Trophoblast cell (in vitro differentiated cells and primary cell): ENCODE results near the gene PARN.

Experiments
- DNase-seq, 2 donors: peaks; one replicate each; pipeline ENCODE4 v3.0.0-alpha.2; 2016
- H2AFZ ChIP-seq: 2 replicates; pipeline ENCODE4 v1.6.1; 2013; ENCODE audit warnings: low read length, moderate library complexity, mild to moderate bottlenecking; ENCODE audit not compliant: insufficient read depth, poor library complexity
- H2AK5ac ChIP-seq: 2 replicates; pipeline ENCODE4 v1.6.1; 2013; ENCODE audit warnings: mild to moderate bottlenecking, low read length
- H2BK120ac ChIP-seq: 2 replicates; pipeline ENCODE4 v1.6.1; 2013; ENCODE audit warnings: low read length, mild to moderate bottlenecking, moderate library complexity; ENCODE audit not compliant: insufficient read depth, poor library complexity
- H2BK12ac ChIP-seq: 2 replicates; pipeline ENCODE4 v1.6.1; 2013; ENCODE audit warnings: mild to moderate bottlenecking, low read length, moderate library complexity
- H2BK5ac ChIP-seq: 2 replicates; pipeline ENCODE4 v1.6.1; 2013; ENCODE audit warnings: low read length, low read depth, moderate library complexity, mild to moderate bottlenecking; ENCODE audit not compliant: poor library complexity
- H3K14ac ChIP-seq: 2 replicates; pipeline ENCODE4 v1.6.1; 2013; ENCODE audit warnings: mild to moderate bottlenecking, low read length
- H3K18ac ChIP-seq: 2 replicates; pipeline ENCODE4 v1.6.1; 2013; ENCODE audit warnings: mild to moderate bottlenecking, low read length
- H3K23ac ChIP-seq: 2 replicates; pipeline ENCODE4 v1.6.1; 2013; ENCODE audit warnings: low read length
- H3K27ac ChIP-seq: 2 replicates; pipeline ENCODE4 v1.5.1; 2013; ENCODE audit warnings: low read depth, mild to moderate bottlenecking, inconsistent platforms, low read length, moderate library complexity
- H3K27me3 ChIP-seq: 2 replicates; pipeline ENCODE4 v1.6.1; 2013; ENCODE audit warnings: inconsistent platforms, mild to moderate bottlenecking, low read length, moderate library complexity; ENCODE audit not compliant: insufficient read depth
- H3K36me3 ChIP-seq, 2 experiments: 1 replicate in 1 of 2; 2 replicates in 1 of 2; pipeline ENCODE4 v1.6.1; 2013; ENCODE audit warnings: low read length in 2 of 2, mild to moderate bottlenecking in 2 of 2, moderate library complexity in 1 of 2; ENCODE audit not compliant: insufficient read depth in 2 of 2, control insufficient read depth in 1 of 2
- H3K4ac ChIP-seq: 2 replicates; pipeline ENCODE4 v1.6.1; 2013; ENCODE audit warnings: low read depth, mild to moderate bottlenecking, low read length, moderate library complexity
- H3K4me1 ChIP-seq, 2 experiments: 1 replicate in 1 of 2; 2 replicates in 1 of 2; pipeline ENCODE4 v1.6.1; 2013; ENCODE audit warnings: low read length in 2 of 2, mild to moderate bottlenecking in 2 of 2, moderate library complexity in 1 of 2; ENCODE audit not compliant: insufficient read depth in 2 of 2, control insufficient read depth in 1 of 2
- H3K4me2 ChIP-seq: 2 replicates; pipeline ENCODE4 v1.6.1; 2013; ENCODE audit warnings: inconsistent platforms, mild to moderate bottlenecking, low read length, moderate library complexity
- H3K4me3 ChIP-seq: 2 replicates; pipeline ENCODE4 v1.5.1; 2013; ENCODE audit warnings: mild to moderate bottlenecking, low read depth, low read length, inconsistent platforms
- H3K79me1 ChIP-seq: one replicate; pipeline ENCODE4 v1.6.1; 2013; ENCODE audit warnings: low read length
- H3K79me2 ChIP-seq: 2 replicates; pipeline ENCODE4 v1.6.1; 2013; ENCODE audit warnings: low read length, mild to moderate bottlenecking; ENCODE audit not compliant: control insufficient read depth, insufficient read depth, poor library complexity
- H3K9ac ChIP-seq: 2 replicates; pipeline ENCODE4 v1.6.1; 2013; ENCODE audit warnings: mild to moderate bottlenecking, low read length
- H3K9me3 ChIP-seq: 2 replicates; pipeline ENCODE4 v1.6.1; 2013; ENCODE audit warnings: low read depth, mild to moderate bottlenecking, control low read depth, inconsistent platforms, low read length; ENCODE audit not compliant: insufficient read depth
- H4K12ac ChIP-seq: 2 replicates; pipeline ENCODE4 v1.6.1; 2013; ENCODE audit warnings: low read depth, mild to moderate bottlenecking, low read length, moderate library complexity
- H4K8ac ChIP-seq: 2 replicates; pipeline ENCODE4 v1.6.1; 2013; ENCODE audit warnings: low read depth, mild to moderate bottlenecking, low read length, moderate library complexity
- H4K91ac ChIP-seq: one replicate; pipeline ENCODE4 v1.6.1; 2013; ENCODE audit warnings: low read depth, mild to moderate bottlenecking, low read length, moderate library complexity
- WGBS: extraction: QIAGEN DNeasy Blood & Tissue Kit; methylation state at CpG from one replicate; pipeline ENCODE4 v1.1.7; 2013; ENCODE audit warnings: missing lambda C conversion rate; ENCODE audit not compliant: insufficient read length, insufficient coverage; ENCODE audit errors: extremely low coverage; 5-methylcytosine and 5-hydroxymethylcytosine counted together

The PARN gene

GRCh38 chr16:14560523-14560922, 69.5 kb downstream of the PARN start:
- Histone ChIP-seq H4K91ac (no peak overlapping the region), H4K12ac (no peak overlapping the region), H2AK5ac (no peak overlapping the region), H3K23ac (no peak overlapping the region), H3K18ac (no peak overlapping the region), H3K9me3 (no peaks in the 10 kb centered on the region), H3K14ac (no peak overlapping the region), H3K4me3 (no peak overlapping the region), H2AFZ (no peak overlapping the region), H3K4me2 (no peak overlapping the region), H2BK12ac (no peak overlapping the region), H3K9ac (no peak overlapping the region), H2BK120ac (no peak overlapping the region), H3K4me1 (no peaks in the 10 kb centered on the region), H3K27me3 (no peaks in the 10 kb centered on the region), H3K79me2 (no peaks in the 10 kb centered on the region), H3K79me1 (no peaks in the 10 kb centered on the region), H3K36me3 (peaks cover 0 to 2% of the 10 kb centered on the region in 2 experiments), H3K4ac (no peak overlapping the region), H4K8ac (no peak overlapping the region), H3K27ac (no peak overlapping the region), H2BK5ac (no peak overlapping the region)
- no peak for DNase-seq
- no CpG with 5 or more reads among the region's 7 CpGs for WGBS

- no CpG with 5 or more reads among the region's 8 CpGs for WGBS
- Histone ChIP-seq H3K14ac (no peak overlapping the region), H2AK5ac (no peak overlapping the region), H3K4me2 (no peak overlapping the region), H4K91ac (no peak overlapping the region), H3K9me3 (no peaks in the 10 kb centered on the region), H3K79me2 (no peaks in the 10 kb centered on the region), H3K18ac (no peak overlapping the region), H4K8ac (no peak overlapping the region), H2BK12ac (no peak overlapping the region), H3K9ac (no peak overlapping the region), H3K4me3 (no peak overlapping the region), H3K4me1 (no peaks in the 10 kb centered on the region), H3K4ac (no peak overlapping the region), H3K79me1 (no peaks in the 10 kb centered on the region), H2BK5ac (no peak overlapping the region), H3K27me3 (no peaks in the 10 kb centered on the region), H2AFZ (no peak overlapping the region), H2BK120ac (no peak overlapping the region), H3K36me3 (peaks cover 0 to 2% of the 10 kb centered on the region in 2 experiments), H4K12ac (no peak overlapping the region), H3K27ac (no peak overlapping the region), H3K23ac (no peak overlapping the region)
- DNase-seq = peak in 1 of 2 donors; percentile 35
These were observed 70.2 kb downstream of the PARN start for GRCh38 chr16:14559809-14560241.

- Histone ChIP-seq H4K8ac (no peak overlapping the region), H3K9ac (no peak overlapping the region), H3K79me2 (no peaks in the 10 kb centered on the region), H3K14ac (no peak overlapping the region), H3K4me3 (no peak overlapping the region), H3K4me1 (no peaks in the 10 kb centered on the region), H3K23ac (no peak overlapping the region), H4K91ac (no peak overlapping the region), H3K27ac (no peak overlapping the region), H2BK12ac (no peak overlapping the region), H3K4me2 (no peak overlapping the region), H3K79me1 (no peaks in the 10 kb centered on the region), H3K4ac (no peak overlapping the region), H2BK120ac (no peak overlapping the region), H2AFZ (no peak overlapping the region), H4K12ac (no peak overlapping the region), H2AK5ac (no peak overlapping the region), H2BK5ac (no peak overlapping the region), H3K36me3 (peaks cover 5 to 6% of the 10 kb centered on the region in 2 experiments), H3K18ac (no peak overlapping the region), H3K9me3 (no peaks in the 10 kb centered on the region), H3K27me3 (no peaks in the 10 kb centered on the region)
- DNase-seq = no peak
- WGBS = no CpG with 5 or more reads among the region's 4 CpGs
These were observed 76.6 kb downstream of the PARN start for GRCh38 chr16:14553447-14553846.

- H3K4me1 ChIP-seq = no peaks in the 10 kb centered on the region
- WGBS = no CpG with 5 or more reads among the region's 5 CpGs
- no peak overlapping the region for H4K12ac ChIP-seq
- no peaks in the 10 kb centered on the region for H3K27me3 ChIP-seq
- H3K79me1 ChIP-seq = no peaks in the 10 kb centered on the region
- H3K36me3 ChIP-seq = peaks cover 6 to 11% of the 10 kb centered on the region in 2 experiments
- no peak for DNase-seq
- no peak overlapping the region for H2BK5ac ChIP-seq
- H3K4me3 ChIP-seq = no peak overlapping the region
- H3K9me3 ChIP-seq = no peaks in the 10 kb centered on the region
- no peaks in the 10 kb centered on the region for H3K79me2 ChIP-seq
- H3K4me2 ChIP-seq = no peak overlapping the region
- H3K4ac ChIP-seq = no peak overlapping the region
- H3K9ac ChIP-seq = no peak overlapping the region
- H3K23ac ChIP-seq = no peak overlapping the region
- H4K91ac ChIP-seq = no peak overlapping the region
- H3K27ac ChIP-seq = no peak overlapping the region
- no peak overlapping the region for H3K18ac ChIP-seq
- H4K8ac ChIP-seq = no peak overlapping the region
- H2BK12ac ChIP-seq = no peak overlapping the region
- H2AFZ ChIP-seq = no peak overlapping the region
- no peak overlapping the region for H2BK120ac ChIP-seq
- no peak overlapping the region for H2AK5ac ChIP-seq
- no peak overlapping the region for H3K14ac ChIP-seq
These were observed 80.3 kb downstream of the PARN start for GRCh38 chr16:14549789-14550153.
